Measurements from ENCODE around the gene PGGHG.
A peak's percentile ranks its signal among the peaks of the same experiment; 100 is the strongest.

PGGHG gene

DNA sequence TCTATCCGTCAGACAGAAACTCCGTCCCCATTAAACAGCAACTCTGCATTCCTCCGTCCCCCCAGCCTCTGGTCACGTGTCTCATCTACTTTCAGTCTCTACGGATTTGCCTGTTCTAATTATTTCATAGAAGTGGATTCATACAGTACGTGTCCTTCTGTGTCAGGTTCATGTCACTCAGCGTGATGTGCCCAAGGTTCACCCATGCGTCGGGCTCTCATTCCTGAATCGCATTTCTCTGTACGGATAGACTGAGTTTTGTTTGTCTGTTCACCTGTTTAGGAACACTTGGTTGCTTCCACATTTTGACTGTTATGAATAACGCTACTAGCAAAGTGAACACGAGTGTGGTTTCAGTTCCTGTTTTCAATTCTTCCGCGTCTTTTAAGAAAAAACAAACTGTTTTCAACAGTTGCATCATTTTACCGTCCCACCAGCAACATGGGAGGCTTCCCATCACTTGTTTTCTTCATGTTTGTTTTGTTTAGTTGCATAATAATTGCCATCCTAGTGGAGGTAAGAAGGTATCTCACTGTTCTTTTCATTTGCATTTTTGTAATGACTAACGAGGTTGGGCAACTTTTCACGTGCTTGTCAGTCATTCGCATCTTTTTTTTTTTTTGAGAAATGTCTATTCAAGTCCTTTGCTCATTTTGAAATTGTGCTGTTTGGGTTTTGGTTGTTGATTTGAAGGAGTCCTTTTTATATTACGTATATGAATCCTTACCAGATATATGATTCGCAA is 19.6 kb upstream of the PGGHG start:
- peak in 1 of 2 donors; percentile 11 for DNase-seq (ENCODE audit: low read depth in 2 of 2)

DNA sequence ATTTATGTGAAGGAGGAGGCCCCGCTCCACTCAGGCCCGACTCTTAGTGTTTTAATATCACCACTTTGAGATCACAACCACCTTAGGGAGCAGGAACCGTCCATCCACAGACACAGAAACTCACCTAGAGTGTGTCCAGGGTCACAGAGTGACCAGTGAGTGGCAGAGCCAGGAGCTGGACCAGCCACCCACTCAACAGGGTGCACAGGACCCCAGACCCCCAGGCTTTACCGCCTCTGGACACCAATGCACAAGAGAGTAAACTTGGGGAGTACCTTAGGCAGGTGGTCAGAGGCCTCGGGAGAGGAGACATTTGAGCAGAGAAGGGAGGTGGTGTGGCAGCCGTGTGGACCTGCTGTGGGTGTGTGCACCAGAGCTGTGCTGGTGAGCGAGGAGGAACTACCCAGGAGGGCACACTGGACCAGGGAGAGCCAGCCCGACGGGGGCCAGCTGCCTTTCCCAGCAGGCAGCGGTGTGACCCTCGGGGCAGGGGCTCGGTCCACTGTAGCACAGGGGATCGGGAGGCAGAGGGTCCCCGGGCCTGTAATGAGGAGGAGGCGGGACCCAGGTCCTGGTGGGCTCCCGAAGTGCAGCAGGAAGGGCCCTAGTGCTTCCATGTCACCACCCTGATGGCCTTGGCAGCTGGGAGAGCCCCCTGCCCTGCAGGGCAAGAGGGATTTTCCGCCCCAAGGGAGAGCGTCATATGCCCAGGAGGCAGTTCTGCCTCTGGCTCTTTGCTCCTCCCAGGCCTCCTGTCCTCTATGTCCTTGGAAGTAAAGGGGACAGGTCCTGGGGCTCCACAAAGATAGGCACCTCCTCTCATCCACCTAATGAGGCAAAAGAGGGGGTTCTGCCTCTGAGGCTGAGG is 18.2 kb upstream of the PGGHG start:
- DNase-seq (ENCODE audit: low read depth in 2 of 2), result no peak

DNA sequence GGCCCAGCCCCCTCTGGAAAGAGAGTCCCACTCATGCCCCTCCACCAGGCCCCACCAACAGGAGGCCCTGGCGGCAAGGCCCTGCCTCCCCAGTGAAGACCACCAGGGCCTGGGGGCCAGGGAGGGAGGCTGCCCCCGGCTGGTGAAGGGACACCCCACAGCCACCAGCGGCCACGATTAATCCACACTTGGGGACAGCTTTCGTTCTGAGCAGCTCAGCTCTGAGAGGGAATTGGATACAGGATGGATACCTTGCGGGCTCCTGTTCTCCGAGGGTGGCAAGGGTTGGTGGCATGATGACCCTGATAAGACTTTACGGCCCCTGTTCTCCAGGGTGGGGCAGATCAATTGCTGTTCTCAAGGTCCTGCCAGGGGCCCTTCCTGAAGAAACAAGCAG is 17.6 kb upstream of the PGGHG start:
- no peak for DNase-seq (ENCODE audit: low read depth in 2 of 2)

DNA sequence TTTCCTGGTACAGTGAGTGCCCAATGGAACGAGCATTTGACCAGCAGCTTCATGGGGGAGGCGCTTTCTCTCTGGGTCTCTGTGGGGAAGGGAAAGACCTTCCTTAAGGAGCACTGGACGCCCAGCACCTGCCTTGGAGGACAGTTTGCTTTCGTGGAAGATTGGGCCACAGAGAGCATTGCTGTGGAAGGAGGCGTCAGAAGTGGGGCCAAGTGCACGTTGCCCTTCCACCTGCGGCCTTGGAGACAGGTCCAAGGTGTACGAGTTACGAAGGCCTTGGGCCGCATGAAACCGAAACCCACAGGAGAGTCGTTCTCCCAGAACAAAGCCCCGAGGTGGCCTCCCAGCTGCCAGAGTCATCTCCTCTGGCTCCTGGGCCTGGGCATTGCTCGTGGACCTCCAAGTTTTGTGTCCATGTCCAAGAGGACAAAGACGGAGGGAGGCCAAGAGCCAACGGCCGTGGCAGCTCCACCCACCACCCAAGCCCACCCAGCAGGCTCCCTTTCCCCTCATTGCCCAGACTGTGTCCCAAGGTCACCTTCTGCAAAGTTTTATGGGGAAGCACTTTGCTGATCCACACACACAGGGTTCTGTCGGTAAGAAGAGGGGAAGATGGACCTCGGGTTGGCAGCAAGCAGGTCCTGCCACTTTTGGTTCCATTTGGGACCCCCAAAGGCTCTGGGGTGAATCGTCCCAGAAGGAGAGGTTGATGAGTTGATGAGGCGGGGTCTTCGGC is 16.6 kb upstream of the PGGHG start:
- DNase-seq (ENCODE audit: low read depth in 2 of 2), result no peak

DNA sequence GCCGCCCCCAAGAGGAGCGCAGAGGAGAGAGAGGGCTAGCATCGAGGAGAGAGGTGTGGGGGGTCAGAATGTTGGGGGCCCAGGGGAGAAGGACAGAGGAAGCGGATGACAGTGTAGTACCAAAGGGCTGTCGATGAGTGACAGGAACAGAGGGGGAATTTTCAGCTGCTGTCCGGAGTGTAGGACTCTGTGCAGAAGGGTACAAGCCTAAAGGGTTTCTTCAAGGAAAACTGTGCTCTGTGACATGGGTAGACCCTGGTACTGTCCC is 16.1 kb upstream of the PGGHG start:
- no peak for DNase-seq (ENCODE audit: low read depth in 2 of 2)

DNA sequence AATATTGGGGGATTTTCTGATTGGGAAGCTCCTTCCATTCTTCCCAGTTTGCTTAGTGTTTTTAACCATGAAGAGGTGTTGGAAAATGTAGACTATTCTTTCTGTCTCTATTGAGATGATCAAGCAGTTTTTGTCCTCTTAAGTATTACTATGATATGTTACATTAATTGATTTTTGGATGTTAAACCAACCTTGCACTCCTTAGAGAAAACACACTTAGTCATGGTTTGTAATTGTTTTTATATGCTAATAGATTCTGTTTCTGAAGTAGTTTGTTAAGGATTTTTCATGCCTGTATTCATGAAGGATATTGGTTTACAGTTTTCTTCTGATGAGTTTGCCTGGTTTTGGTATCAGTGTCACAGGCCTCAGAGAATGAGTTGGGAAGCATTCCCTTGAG is 12.7 kb upstream of the PGGHG start:
- no peak for DNase-seq (ENCODE audit: low read depth in 2 of 2)

DNA sequence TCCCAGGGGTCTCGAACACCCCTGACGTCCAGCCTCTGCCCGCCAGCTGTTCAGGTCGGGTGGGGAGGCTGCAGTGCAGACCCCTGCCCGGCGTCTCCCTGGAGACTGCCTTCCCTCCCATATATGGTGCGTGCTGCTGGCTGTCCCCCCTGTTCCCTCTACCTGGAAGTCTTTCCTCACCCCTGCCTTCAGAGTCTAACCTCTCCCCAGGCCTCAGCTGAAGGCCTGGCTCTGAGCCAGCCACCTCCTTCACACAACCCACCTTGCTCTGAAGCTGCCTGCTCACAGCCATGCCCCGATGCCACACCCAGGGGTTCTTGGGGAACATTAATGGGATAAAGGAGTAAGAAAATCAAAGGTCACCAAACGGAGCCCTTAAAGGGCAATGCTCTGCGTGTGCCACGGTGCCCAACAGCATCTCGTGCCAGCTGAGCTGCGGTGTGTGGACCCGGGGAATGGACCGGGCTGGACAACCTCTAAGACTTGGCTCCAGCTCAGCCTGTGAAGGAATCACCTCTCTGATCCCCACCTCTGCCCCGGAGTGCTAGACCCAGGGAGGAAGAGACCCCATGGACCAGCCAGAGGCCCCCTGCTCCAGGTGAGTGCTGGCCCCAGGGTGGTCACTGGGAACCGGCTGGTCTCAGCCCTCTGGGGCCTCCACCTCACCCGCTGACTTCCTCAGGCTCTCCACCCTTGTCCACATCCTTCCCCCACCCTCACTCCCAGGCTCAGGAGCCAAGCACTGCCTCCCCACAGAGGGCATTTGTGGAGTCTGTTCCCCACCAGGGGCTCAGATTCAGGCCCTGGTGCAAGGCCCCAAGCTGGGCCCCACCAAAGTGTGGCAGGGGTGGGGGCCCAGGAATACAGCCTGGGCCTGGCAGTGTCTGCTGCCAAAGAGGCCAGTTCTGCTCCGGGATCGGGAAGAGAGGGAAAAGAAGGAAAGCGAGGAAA is 10.7 kb upstream of the PGGHG start, which contains the start of gene NLRP6:
Gene NLRP6, plus strand, starts transcription at position 407 of the 951 bp plus-strand sequence. Its CDS starts 163 bp downstream, at position 570.
- no peak for DNase-seq (ENCODE audit: low read depth in 2 of 2)

DNA sequence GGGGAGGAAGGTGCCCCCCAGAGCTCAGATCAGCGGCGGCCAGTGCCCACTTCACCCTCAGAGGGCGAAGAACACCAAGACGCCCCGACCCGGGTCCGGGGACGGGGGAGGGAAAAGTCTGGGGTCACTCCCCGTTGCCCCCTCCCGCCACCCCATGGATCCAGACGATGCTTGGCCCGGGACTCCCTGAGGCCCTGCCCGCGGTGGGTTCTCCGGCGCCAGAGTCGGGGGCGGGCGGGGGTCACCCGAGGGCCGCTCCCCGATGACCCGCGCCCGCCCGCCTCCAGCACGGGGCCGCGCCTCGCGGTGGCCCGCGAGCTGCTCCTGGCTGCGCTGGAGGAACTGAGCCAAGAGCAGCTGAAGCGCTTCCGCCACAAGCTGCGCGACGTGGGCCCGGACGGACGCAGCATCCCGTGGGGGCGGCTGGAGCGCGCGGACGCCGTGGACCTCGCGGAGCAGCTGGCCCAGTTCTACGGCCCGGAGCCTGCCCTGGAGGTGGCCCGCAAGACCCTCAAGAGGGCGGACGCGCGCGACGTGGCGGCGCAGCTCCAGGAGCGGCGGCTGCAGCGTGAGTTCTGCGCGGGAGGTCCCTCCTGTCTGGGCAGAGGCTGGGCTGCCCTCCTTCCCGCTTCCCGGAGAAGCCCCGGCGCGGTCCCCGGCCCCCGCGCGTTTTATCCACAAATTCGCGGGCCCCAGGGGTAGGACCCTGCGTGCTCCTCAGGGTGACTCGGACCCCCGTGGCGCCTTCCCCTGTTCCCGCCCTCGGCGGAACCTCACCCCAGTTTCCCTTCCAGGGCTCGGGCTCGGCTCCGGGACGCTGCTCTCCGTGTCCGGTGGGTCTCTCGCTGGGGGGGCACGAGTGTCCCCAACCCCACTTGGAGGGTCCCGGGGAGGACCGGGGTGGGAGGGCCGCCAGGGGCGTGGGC is 9.6 kb upstream of the PGGHG start:
- DNase-seq (ENCODE audit: low read depth in 2 of 2), result no peak

DNA sequence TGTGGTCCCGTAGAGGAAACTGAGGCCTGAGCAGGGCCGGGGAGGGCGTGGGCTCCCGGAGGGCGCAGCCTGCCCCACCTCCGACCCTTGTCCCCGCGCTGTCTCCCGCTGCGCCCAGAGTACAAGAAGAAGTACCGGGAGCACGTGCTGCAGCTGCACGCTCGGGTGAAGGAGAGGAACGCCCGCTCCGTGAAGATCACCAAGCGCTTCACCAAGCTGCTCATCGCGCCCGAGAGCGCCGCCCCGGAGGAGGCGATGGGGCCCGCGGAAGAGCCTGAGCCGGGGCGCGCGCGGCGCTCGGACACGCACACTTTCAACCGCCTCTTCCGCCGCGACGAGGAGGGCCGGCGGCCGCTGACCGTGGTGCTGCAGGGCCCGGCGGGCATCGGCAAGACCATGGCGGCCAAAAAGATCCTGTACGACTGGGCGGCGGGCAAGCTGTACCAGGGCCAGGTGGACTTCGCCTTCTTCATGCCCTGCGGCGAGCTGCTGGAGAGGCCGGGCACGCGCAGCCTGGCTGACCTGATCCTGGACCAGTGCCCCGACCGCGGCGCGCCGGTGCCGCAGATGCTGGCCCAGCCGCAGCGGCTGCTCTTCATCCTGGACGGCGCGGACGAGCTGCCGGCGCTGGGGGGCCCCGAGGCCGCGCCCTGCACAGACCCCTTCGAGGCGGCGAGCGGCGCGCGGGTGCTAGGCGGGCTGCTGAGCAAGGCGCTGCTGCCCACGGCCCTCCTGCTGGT is 8.8 kb upstream of the PGGHG start:
- no peak for DNase-seq (ENCODE audit: low read depth in 2 of 2)

DNA sequence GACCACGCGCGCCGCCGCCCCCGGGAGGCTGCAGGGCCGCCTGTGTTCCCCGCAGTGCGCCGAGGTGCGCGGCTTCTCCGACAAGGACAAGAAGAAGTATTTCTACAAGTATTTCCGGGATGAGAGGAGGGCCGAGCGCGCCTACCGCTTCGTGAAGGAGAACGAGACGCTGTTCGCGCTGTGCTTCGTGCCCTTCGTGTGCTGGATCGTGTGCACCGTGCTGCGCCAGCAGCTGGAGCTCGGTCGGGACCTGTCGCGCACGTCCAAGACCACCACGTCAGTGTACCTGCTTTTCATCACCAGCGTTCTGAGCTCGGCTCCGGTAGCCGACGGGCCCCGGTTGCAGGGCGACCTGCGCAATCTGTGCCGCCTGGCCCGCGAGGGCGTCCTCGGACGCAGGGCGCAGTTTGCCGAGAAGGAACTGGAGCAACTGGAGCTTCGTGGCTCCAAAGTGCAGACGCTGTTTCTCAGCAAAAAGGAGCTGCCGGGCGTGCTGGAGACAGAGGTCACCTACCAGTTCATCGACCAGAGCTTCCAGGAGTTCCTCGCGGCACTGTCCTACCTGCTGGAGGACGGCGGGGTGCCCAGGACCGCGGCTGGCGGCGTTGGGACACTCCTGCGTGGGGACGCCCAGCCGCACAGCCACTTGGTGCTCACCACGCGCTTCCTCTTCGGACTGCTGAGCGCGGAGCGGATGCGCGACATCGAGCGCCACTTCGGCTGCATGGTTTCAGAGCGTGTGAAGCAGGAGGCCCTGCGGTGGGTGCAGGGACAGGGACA is 8.0 kb upstream of the PGGHG start:
- no peak for DNase-seq (ENCODE audit: low read depth in 2 of 2)

DNA sequence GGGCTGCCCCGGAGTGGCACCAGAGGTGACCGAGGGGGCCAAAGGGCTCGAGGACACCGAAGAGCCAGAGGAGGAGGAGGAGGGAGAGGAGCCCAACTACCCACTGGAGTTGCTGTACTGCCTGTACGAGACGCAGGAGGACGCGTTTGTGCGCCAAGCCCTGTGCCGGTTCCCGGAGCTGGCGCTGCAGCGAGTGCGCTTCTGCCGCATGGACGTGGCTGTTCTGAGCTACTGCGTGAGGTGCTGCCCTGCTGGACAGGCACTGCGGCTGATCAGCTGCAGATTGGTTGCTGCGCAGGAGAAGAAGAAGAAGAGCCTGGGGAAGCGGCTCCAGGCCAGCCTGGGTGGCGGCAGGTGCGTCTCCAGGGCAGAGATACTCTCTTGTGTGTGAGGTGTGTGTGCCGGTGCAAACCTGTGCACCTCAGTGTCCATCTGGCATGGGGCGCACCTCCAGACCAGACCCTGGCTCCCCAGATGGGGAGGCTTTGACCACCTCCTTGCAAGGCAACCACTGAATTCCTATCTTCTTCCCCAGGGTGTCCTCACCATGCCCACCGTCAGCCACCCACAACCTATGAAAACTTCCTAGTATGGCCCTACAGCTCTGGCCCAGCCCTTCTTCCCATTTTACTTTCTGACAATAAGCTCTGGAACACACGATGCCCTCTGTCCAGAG is 7.3 kb upstream of the PGGHG start:
- DNase-seq (ENCODE audit: low read depth in 2 of 2), result no peak

DNA sequence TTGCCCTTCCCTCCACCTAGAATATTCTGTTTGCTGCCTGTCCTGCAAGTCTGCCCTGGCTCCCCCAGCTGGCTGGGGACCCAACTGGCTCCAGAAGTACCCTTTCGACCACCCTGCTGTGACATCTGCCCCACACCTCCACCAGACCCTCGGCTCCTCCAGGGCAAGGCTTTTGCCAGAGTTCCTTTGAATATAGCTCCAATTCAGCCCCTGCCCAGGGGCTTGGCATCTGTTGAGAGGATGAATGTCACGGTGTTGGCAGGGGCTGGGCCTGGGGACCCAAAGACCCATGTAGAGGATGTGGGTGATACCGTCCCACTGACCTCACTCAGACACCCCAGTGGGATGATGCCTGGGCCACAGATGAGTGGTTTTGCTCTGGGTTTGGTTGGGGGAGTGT is 6.8 kb upstream of the PGGHG start:
- no peak for DNase-seq (ENCODE audit: low read depth in 2 of 2)

DNA sequence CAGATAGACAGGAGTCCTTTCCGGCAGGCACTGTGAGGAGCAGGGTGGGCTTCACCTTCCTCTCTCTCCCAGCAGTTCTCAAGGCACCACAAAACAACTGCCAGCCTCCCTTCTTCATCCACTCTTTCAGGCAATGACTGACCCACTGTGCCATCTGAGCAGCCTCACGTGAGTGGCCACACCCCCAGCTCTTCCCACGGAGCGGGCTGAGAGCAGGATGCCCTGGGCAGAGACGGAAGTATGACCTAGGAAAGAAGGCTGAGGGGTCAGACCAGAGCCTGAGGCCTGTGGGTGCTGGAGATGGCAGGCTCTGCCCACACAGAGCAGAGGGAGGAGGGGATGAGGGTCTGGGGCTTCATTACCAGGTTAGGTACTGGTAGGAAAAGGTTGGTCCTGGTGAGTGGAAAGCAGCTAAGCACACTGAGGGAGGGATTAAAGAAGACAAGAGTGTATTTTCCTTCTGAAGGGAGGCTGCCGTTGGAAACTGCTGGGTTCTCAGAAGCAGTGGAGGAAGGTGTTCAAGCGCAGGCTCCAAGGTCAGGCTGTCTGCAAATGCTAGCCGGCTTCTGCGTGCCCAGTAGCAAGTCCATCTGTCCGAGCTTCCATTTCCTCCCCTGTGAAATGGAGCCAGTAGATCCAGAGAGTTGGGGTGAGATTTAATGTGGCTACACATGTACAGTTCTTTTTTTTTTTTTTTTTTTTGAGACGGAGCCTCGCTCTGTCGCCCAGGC is 6.1 kb upstream of the PGGHG start:
- DNase-seq (ENCODE audit: low read depth in 2 of 2), result no peak

DNA sequence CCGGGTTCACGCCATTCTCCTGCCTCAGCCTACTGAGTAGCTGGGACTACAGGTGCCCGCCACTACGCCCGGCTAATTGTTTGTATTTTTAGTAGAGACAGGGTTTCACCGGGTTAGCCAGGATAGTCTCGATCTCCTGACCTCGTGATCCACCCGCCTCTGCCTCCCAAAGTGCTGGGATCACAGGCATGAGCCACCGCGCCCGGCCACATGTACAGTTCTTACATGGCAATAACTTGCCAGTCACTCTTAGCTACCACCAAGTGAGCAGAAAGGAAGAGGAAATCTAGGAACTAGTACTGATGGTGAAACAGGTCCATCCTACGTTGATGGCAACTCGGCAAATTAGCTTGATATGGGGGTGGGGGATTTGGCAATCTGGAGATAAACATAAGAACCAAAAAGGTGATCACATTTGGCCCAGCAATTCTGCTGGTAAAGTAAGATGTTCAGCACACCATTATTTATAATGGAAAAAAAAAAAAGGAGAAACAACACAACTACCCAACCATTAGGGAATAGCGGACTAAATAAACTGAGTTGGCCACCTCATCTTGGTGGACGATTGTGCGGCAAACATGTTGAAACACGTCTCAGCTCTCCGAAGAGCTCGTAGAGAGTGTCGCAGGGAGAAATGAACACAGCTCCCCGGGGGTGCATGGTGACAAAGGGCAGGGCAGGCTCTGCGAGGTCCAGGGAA is 5.4 kb upstream of the PGGHG start:
- no peak for DNase-seq (ENCODE audit: low read depth in 2 of 2)

DNA sequence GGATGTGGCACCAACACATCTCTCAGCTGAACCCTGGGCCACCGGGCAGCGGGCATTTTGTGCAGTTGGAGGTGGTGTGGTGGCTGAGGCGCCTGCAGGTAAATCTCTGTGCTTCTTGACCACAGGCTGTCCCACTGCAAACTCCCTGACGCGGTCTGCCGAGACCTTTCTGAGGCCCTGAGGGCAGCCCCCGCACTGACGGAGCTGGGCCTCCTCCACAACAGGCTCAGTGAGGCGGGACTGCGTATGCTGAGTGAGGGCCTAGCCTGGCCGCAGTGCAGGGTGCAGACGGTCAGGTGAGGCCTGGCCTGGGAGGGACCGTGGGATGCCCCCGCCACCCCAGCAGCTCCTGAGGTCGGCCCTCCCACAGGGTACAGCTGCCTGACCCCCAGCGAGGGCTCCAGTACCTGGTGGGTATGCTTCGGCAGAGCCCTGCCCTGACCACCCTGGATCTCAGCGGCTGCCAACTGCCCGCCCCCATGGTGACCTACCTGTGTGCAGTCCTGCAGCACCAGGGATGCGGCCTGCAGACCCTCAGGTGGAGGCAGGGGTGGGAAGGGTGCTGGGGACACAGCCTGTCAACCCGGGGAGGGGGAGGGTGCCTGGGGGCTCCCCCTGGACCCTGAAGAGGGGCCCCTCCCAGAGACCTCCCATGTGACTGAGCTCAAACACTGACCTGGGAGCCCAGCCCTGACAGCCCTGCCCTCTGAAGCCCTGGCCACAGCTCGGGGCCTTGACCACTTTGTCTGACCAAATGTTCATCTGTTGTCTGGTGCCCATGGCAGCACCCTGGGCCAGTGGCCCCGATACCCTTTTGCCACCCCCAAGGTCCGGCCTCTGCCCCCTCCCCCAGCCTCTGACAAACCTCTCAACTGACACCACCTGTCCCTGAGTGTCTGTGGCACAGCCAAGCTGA is 4.6 kb upstream of the PGGHG start:
- no peak for DNase-seq (ENCODE audit: low read depth in 2 of 2)

Measured in stimulated activated CD8-positive, alpha-beta memory T cell treated with anti-CD3 and anti-CD28 coated beads, Interleukin-7, amount 100 ng/mL, for 1 hour (primary cell).